ENCODE results near the gene ZNF438.
"Not testable (repeated sequence)": the region's sequence is repeated elsewhere in the genome, so short reads cannot be mapped to it uniquely, and the experiment has no call there.

The ZNF438 gene

GRCh38 chr10:30991647-30992011, 40.0 kb downstream of the ZNF438 start:
- no peak overlapping the region for H3K4me3 Mint-ChIP-seq
- peaks cover 2% of the 10 kb centered on the region for H3K4me1 Mint-ChIP-seq
- H3K27me3 Mint-ChIP-seq, result no peaks in the 10 kb centered on the region
- H3K27ac Mint-ChIP-seq, result no peak overlapping the region
- ATAC-seq (no peak), DNase-seq (no peak)
- H3K9me3 Mint-ChIP-seq, result peaks cover 11% of the 10 kb centered on the region
- H3K36me3 Mint-ChIP-seq (ENCODE audit: low read depth), result peaks cover 19% of the 10 kb centered on the region

GRCh38 chr10:30990971-30991646, 40.6 kb downstream of the ZNF438 start:
- DNase-seq (no peak), ATAC-seq (no peak)
- H3K4me3 Mint-ChIP-seq, result no peak overlapping the region
- H3K4me1 Mint-ChIP-seq, result peaks cover 2% of the 10 kb centered on the region
- H3K27ac Mint-ChIP-seq, result no peak overlapping the region
- H3K27me3 Mint-ChIP-seq, result no peaks in the 10 kb centered on the region
- peaks cover 19% of the 10 kb centered on the region for H3K36me3 Mint-ChIP-seq (ENCODE audit: low read depth)
- H3K9me3 Mint-ChIP-seq, result peaks cover 11% of the 10 kb centered on the region

- H3K4me3 Mint-ChIP-seq, result no peak overlapping the region
- H3K9me3 Mint-ChIP-seq, result peaks cover 6% of the 10 kb centered on the region
- H3K27me3 Mint-ChIP-seq, result no peaks in the 10 kb centered on the region
- no peak overlapping the region for H3K27ac Mint-ChIP-seq
- peaks cover 16% of the 10 kb centered on the region for H3K36me3 Mint-ChIP-seq (ENCODE audit: low read depth)
- H3K4me1 Mint-ChIP-seq, result peaks cover 2% of the 10 kb centered on the region
- ATAC-seq, result no peak
- no peak for DNase-seq
These were observed 41.3 kb downstream of the ZNF438 start for GRCh38 chr10:30990351-30990750.

- DNase-seq, result no peak
- Mint-ChIP-seq H3K36me3 (ENCODE audit: low read depth) (peaks cover 7% of the 10 kb centered on the region), H3K27ac (no peak overlapping the region), H3K4me1 (peaks cover 2% of the 10 kb centered on the region), H3K9me3 (peaks cover 3% of the 10 kb centered on the region), H3K27me3 (no peaks in the 10 kb centered on the region), H3K4me3 (no peak overlapping the region)
- ATAC-seq, result no peak
These were observed 42.7 kb downstream of the ZNF438 start for GRCh38 chr10:30988831-30989435.

GRCh38 chr10:30987463-30987862, 44.2 kb downstream of the ZNF438 start:
- no peak overlapping the region for H3K4me3 Mint-ChIP-seq
- no peak for ATAC-seq
- no peaks in the 10 kb centered on the region for H3K27me3 Mint-ChIP-seq
- H3K4me1 Mint-ChIP-seq, result peaks cover 9% of the 10 kb centered on the region
- no peak overlapping the region for H3K27ac Mint-ChIP-seq
- H3K36me3 Mint-ChIP-seq (ENCODE audit: low read depth), result peaks cover 7% of the 10 kb centered on the region
- DNase-seq, result no peak
- peaks cover 12% of the 10 kb centered on the region for H3K9me3 Mint-ChIP-seq

GRCh38 chr10:30986053-30986555, 45.6 kb downstream of the ZNF438 start:
- H3K27ac Mint-ChIP-seq, result no peak overlapping the region
- ATAC-seq (peak; percentile 80), DNase-seq (no peak)
- H3K4me3 Mint-ChIP-seq, result no peak overlapping the region
- H3K9me3 Mint-ChIP-seq, result peaks cover 12% of the 10 kb centered on the region
- no peaks in the 10 kb centered on the region for H3K27me3 Mint-ChIP-seq
- peaks cover 6% of the 10 kb centered on the region for H3K4me1 Mint-ChIP-seq
- peaks cover 7% of the 10 kb centered on the region for H3K36me3 Mint-ChIP-seq (ENCODE audit: low read depth)

GRCh38 chr10:30985512-30985911, 46.2 kb downstream of the ZNF438 start:
- ATAC-seq, result no peak
- no peaks in the 10 kb centered on the region for H3K27me3 Mint-ChIP-seq
- H3K27ac Mint-ChIP-seq, result no peak overlapping the region
- peaks cover 12% of the 10 kb centered on the region for H3K9me3 Mint-ChIP-seq
- no peak for DNase-seq
- no peak overlapping the region for H3K4me3 Mint-ChIP-seq
- peaks cover 6% of the 10 kb centered on the region for H3K4me1 Mint-ChIP-seq
- peaks cover 7% of the 10 kb centered on the region for H3K36me3 Mint-ChIP-seq (ENCODE audit: low read depth)

- Mint-ChIP-seq H3K36me3 (ENCODE audit: low read depth) (peaks cover 8% of the 10 kb centered on the region), H3K27ac (no peak overlapping the region), H3K27me3 (no peaks in the 10 kb centered on the region), H3K4me1 (peaks cover 6% of the 10 kb centered on the region), H3K4me3 (no peak overlapping the region), H3K9me3 (peaks cover 12% of the 10 kb centered on the region)
- no peak for DNase-seq
- ATAC-seq, result no peak
These were observed 46.9 kb downstream of the ZNF438 start for GRCh38 chr10:30984563-30985328.

- peaks cover 14% of the 10 kb centered on the region for H3K36me3 Mint-ChIP-seq (ENCODE audit: low read depth)
- not testable (repeated sequence) for DNase-seq, H3K27ac Mint-ChIP-seq, ATAC-seq, H3K4me1 Mint-ChIP-seq, H3K4me3 Mint-ChIP-seq, H3K27me3 Mint-ChIP-seq
- peaks cover 12% of the 10 kb centered on the region for H3K9me3 Mint-ChIP-seq
These were observed 48.5 kb downstream of the ZNF438 start for GRCh38 chr10:30983209-30983608.

- H3K4me3 Mint-ChIP-seq, result no peak overlapping the region
- H3K36me3 Mint-ChIP-seq (ENCODE audit: low read depth), result peaks cover 14% of the 10 kb centered on the region
- peaks cover 6% of the 10 kb centered on the region for H3K4me1 Mint-ChIP-seq
- peaks cover 12% of the 10 kb centered on the region for H3K9me3 Mint-ChIP-seq
- ATAC-seq (no peak), DNase-seq (no peak)
- H3K27me3 Mint-ChIP-seq, result no peaks in the 10 kb centered on the region
- H3K27ac Mint-ChIP-seq, result no peak overlapping the region
These were observed 50.6 kb downstream of the ZNF438 start for GRCh38 chr10:30980951-30981616.

GRCh38 chr10:30979956-30980355, 51.7 kb downstream of the ZNF438 start:
- H3K4me3 Mint-ChIP-seq, result no peak overlapping the region
- peaks cover 6% of the 10 kb centered on the region for H3K4me1 Mint-ChIP-seq
- DNase-seq, result no peak
- H3K27me3 Mint-ChIP-seq, result no peaks in the 10 kb centered on the region
- peaks cover 12% of the 10 kb centered on the region for H3K9me3 Mint-ChIP-seq
- no peak overlapping the region for H3K27ac Mint-ChIP-seq
- peaks cover 14% of the 10 kb centered on the region for H3K36me3 Mint-ChIP-seq (ENCODE audit: low read depth)
- ATAC-seq, result no peak

- DNase-seq (no peak), ATAC-seq (no peak)
- Mint-ChIP-seq H3K27ac (no peak overlapping the region), H3K27me3 (no peaks in the 10 kb centered on the region), H3K9me3 (peaks cover 8% of the 10 kb centered on the region), H3K4me1 (peaks cover 6% of the 10 kb centered on the region), H3K4me3 (no peak overlapping the region), H3K36me3 (ENCODE audit: low read depth) (peaks cover 14% of the 10 kb centered on the region)
These were observed 52.8 kb downstream of the ZNF438 start for GRCh38 chr10:30978843-30979242.

- H3K27ac Mint-ChIP-seq, result no peak overlapping the region
- H3K27me3 Mint-ChIP-seq, result no peaks in the 10 kb centered on the region
- no peaks in the 10 kb centered on the region for H3K9me3 Mint-ChIP-seq
- ATAC-seq (no peak), DNase-seq (no peak)
- H3K36me3 Mint-ChIP-seq (ENCODE audit: low read depth), result peaks cover 7% of the 10 kb centered on the region
- H3K4me1 Mint-ChIP-seq, result no peaks in the 10 kb centered on the region
- H3K4me3 Mint-ChIP-seq, result no peak overlapping the region
These were observed 54.3 kb downstream of the ZNF438 start for GRCh38 chr10:30977385-30977784.

- DNase-seq (no peak), ATAC-seq (no peak)
- Mint-ChIP-seq H3K9me3 (no peaks in the 10 kb centered on the region), H3K27ac (no peak overlapping the region), H3K27me3 (no peaks in the 10 kb centered on the region), H3K4me3 (no peak overlapping the region), H3K4me1 (no peaks in the 10 kb centered on the region), H3K36me3 (ENCODE audit: low read depth) (peaks cover 7% of the 10 kb centered on the region)
These were observed 56.8 kb downstream of the ZNF438 start for GRCh38 chr10:30974773-30975415.
